Measurements from ENCODE around the gene GRID1.
"Not testable (repeated sequence)": the region's sequence is repeated elsewhere in the genome, so short reads cannot be mapped to it uniquely, and the experiment has no call there.

Gene GRID1

GRCh38 chr10:85713885-85714284, 652.7 kb downstream of the GRID1 start:
- DNase-seq (ENCODE audit: low read depth in 2 of 2): no peak
- no peak for TF ChIP-seq CTCF (IDR thresholded peaks at IDR 0.05; ENCODE audit: low read depth, low read length)
- no peak overlapping the region for H3K4me3 ChIP-seq (replicated peaks in 1 of 2; ENCODE audit: low read depth in 2 of 2, low read length in 2 of 2)

DNA sequence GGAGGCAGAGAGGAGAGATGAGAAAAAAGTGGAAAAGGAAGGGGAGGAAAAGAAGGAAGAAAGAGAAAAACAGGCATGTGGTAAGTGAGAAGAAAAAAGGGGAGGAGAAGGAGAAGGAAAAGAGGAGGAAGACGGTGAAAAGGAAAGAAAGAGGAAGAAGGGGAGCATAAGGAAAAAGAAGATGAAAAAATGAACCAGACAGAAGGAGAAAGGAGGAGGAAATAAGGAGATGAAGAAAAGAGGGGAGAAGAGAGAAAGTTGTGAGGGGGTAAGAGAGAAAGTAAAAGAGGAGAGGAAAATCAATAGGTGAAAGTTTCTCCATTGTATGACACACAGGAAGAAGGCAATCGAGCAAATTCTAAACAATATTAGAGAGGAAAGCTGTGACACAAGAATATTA, 663.8 kb downstream of the GRID1 start:
- no peak overlapping the region for H3K4me3 ChIP-seq (replicated peaks in 1 of 2; ENCODE audit: low read depth in 2 of 2, low read length in 2 of 2)
- no peak for DNase-seq (ENCODE audit: low read depth in 2 of 2)
- no peak for TF ChIP-seq CTCF (IDR thresholded peaks at IDR 0.05; ENCODE audit: low read depth, low read length)

- not testable (repeated sequence) for H3K4me3 ChIP-seq (replicated peaks in 1 of 2; ENCODE audit: low read depth in 2 of 2, low read length in 2 of 2); DNase-seq (ENCODE audit: low read depth in 2 of 2)
These were observed 667.5 kb downstream of the GRID1 start for GRCh38 chr10:85699066-85699465.

DNA sequence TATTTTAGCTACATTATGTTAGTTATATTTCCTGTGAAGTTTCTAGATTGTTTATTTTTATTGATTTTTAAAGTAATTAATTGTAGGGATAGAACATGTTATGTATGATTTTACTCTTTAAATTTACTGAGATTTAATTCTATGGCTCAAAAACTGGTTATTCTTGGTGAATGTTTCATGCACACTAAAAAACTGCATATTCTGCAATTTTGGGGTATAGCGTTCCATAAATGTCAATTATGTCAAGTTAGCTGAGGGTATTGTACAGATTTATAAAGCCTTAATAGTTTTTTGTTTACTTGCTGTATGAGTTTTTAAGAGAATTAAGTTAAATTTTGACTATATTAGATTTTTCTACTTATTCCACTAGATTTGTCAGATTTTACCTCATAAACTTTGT, 669.7 kb downstream of the GRID1 start:
- no peak for TF ChIP-seq CTCF (IDR thresholded peaks at IDR 0.05; ENCODE audit: low read depth, low read length)
- H3K4me3 ChIP-seq (replicated peaks in 1 of 2; ENCODE audit: low read depth in 2 of 2, low read length in 2 of 2): no peak overlapping the region
- no peak for DNase-seq (ENCODE audit: low read depth in 2 of 2)

GRCh38 chr10:85682621-85683020, 684.0 kb downstream of the GRID1 start:
- no peak overlapping the region for H3K4me3 ChIP-seq (replicated peaks in 1 of 2; ENCODE audit: low read depth in 2 of 2, low read length in 2 of 2)
- DNase-seq (ENCODE audit: low read depth in 2 of 2): no peak
- no peak for TF ChIP-seq CTCF (IDR thresholded peaks at IDR 0.05; ENCODE audit: low read depth, low read length)

GRCh38 chr10:85679710-85680109, 686.9 kb downstream of the GRID1 start:
- no peak for TF ChIP-seq CTCF (IDR thresholded peaks at IDR 0.05; ENCODE audit: low read depth, low read length)
- no peak overlapping the region for H3K4me3 ChIP-seq (replicated peaks in 1 of 2; ENCODE audit: low read depth in 2 of 2, low read length in 2 of 2)
- DNase-seq (ENCODE audit: low read depth in 2 of 2): no peak

DNA sequence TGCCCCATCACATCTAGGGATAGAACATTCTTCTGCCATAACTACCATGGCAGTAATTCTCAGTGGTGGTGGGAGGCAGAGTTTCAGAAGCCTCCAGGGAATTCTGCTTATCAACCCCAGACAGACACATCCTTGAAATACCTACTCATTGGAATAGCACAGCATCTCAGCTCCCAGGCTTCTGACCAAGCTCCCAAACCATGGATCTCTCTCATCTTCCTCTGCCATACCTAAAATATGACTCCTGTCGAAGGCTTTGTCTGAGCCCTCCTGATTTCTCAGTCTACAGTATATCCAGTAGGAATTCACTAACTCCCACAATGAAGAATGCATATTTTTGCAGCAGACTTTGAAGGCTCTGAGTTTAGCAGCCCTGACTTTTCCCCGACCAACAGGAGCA, 687.5 kb downstream of the GRID1 start:
- no peak overlapping the region for H3K4me3 ChIP-seq (replicated peaks in 1 of 2; ENCODE audit: low read depth in 2 of 2, low read length in 2 of 2)
- no peak for DNase-seq (ENCODE audit: low read depth in 2 of 2)
- no peak for TF ChIP-seq CTCF (IDR thresholded peaks at IDR 0.05; ENCODE audit: low read depth, low read length)
